GM19025 (cell line): ENCODE measurements around the gene GEMIN5.
A peak's percentile ranks its signal among the peaks of the same experiment; 100 is the strongest.
"Not testable (repeated sequence)": the region's sequence is repeated elsewhere in the genome, so short reads cannot be mapped to it uniquely, and the experiment has no call there.

Experiments
- ATAC-seq: cut with Tn5 transposase; IDR thresholded peaks from one replicate; pipeline ENCODE4 v1.9.1; 2021; ENCODE audit warnings: mild to moderate bottlenecking, low read depth, moderate library complexity; ENCODE audit not compliant: unreplicated experiment

GEMIN5 gene

GRCh38 chr5:154945695-154946301 is 7.8 kb upstream of the GEMIN5 start:
- ATAC-seq = no peak

- no peak for ATAC-seq
These were observed 6.7 kb upstream of the GEMIN5 start for GRCh38 chr5:154944716-154945115.

DNA sequence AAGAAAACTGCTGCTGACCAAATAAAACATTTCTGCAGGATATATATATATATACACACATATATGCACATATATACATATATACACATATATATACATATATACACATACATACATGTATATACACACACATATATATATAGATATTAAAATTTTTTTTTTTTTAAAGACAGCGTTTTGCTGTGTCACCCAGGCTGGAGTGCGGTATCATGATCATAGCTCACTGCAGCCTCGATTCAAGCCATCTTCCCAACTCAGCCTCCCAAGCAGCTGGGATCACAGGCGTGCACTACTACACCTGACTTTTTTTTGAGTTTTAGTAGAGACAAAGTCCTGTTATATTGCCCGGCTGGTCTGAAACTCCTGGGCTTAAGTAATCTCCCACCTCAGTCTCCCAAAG is 5.5 kb upstream of the GEMIN5 start:
- ATAC-seq = no peak

DNA sequence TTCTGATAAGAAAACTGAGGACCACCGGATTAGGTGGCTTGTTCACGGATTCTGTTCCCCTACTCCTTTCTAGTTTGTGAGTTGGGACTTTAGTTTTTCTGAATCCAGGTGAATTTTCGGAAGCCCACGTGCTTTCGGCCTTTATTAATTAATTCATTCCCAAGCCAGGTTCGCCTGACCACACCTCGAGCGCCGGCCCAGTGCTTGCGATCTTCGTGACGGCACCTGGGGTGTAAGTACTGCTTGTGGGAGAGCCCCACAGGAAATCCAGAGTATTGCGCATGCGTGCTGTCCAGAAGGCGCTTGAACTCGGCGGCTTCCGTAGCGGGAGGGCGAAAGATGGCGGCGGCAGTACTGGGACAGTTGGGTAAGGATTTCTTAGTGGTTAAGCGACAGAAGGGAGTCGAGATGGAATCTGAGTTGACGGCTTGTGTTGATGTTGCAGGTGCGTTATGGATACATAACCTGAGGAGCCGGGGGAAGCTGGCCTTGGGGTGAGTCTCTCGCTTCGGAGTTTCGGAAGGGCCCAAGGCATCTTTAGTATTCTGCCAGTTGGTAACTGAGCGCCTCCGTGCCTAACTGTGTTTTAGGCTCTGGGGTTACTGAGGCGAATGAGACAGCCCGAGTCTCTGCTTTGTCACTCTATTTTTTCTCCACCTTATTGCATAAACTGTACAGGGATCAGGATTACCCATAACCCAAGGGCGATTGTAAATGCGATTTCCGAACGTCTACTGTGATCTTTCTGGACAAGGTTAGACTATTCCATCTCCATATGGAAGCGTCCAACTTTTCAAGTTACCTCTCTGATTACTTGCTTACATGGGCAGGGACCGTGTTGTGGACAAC is 3.0 kb upstream of the GEMIN5 start, which contains the start of gene MRPL22:
Gene MRPL22, plus strand, starts transcription at position 302 of the 849 bp plus-strand sequence. Its CDS starts 38 bp downstream, at position 340.
- ATAC-seq = peak; percentile 35

GRCh38 chr5:154940375-154940771 is 2.4 kb upstream of the GEMIN5 start:
- ATAC-seq = no peak

DNA sequence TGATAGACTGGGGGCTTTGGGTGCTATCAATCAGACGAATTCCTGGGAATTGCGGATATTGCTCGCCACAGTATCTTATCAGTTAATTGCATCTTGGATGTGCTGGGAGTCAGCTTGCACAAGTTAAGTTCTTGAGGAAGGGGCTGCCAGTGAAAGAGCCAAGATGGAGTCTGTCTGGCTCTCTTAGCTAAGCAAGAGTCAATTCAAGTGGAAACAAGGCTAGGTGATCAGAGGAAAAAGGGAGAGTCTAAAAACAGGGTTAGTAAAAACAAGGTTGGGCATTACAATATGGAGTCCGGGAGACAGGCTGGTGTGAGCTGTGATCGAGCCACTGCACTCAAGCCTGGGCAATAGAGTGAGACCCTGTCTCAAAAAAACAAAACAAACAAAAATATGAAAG is 1.4 kb upstream of the GEMIN5 start:
- not testable (repeated sequence) for ATAC-seq

DNA sequence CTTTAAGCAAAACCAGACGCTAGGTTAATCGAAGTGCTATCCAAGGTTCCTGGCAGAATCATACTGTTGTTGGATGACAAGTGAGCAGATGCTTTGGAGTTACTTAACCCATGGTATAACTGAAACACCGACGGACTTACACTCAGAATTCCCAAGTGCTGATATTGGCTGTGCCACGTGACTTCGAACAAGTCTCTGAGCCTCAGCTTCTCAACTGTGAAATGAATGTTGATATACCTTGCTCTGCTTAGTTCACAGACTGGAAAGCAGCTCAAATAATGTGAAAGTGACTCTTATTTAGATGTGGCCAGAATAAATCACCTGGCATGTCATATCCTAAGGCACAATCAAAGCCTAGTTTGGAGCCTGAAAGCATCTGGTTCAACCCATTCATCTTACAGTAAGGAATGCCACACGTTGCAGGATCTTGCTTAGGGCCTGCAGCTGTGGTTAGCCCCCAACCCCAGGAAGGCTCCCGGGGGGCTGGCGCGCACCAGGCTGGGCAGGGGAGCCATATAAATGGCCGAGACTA is 759 bp downstream of the GEMIN5 start:
- no peak for ATAC-seq

DNA sequence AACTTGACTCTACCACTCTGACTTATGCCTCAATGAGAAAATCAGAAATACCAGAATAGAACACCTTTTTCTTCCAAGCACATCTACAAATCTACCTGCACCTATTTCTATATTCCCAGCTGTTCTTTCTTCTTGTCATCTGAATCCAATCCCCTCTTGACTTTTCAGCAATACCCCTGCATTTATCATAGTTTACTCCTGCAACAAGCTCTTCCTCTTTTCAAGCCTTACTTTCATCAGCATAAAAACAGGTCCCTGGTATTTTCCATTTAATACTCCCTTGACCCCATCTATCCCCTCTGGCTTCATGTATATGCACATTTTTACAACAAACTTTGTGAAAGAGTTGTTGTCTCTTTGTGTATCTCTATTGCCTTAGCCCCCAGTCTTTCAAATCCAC is 3.1 kb downstream of the GEMIN5 start:
- ATAC-seq = no peak

GRCh38 chr5:154933537-154933936 is 4.5 kb downstream of the GEMIN5 start:
- ATAC-seq = no peak

GRCh38 chr5:154923441-154924430 is 14.3 kb downstream of the GEMIN5 start:
- ATAC-seq = no peak

- no peak for ATAC-seq
These were observed 20.3 kb downstream of the GEMIN5 start for GRCh38 chr5:154917757-154918156.

DNA sequence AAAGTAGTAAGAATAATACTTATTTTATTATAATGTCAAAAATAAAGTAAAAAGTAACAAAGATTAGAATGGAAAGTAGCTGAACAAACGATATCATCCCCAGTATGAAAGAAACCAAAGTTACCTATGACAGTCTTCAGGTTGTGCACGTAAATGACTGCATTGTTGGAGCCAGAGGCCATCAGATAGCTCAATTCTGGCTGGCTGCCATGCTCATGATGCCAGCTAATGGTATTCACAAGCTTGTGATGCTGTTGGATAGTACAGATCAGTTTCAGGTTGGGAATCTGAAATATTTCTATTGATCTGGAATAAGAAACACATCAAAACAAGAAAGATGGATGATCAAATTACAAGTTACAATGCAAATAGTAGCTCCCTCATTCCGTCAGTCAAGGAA is 21.1 kb downstream of the GEMIN5 start:
- ATAC-seq = no peak

DNA sequence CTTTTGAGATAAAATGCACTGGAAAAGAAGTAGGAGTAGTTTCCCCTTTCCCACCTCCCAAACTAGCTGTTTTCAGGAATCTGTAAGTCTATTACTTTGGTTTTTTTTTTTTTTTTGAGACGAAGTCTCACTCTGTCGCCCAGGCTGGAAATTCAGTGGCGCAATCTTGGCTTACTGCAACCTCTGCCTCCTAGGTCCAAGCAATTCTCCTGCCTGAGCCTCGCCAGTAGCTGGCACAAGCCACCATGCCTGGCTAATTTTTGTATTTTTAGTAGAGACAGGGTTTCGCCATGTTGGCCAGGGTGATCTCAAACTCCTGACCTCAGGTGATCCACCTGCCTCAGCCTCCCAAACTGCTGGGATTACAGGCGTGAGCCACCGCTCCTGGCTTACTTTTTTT is 32.4 kb downstream of the GEMIN5 start:
- ATAC-seq = not testable (repeated sequence)

DNA sequence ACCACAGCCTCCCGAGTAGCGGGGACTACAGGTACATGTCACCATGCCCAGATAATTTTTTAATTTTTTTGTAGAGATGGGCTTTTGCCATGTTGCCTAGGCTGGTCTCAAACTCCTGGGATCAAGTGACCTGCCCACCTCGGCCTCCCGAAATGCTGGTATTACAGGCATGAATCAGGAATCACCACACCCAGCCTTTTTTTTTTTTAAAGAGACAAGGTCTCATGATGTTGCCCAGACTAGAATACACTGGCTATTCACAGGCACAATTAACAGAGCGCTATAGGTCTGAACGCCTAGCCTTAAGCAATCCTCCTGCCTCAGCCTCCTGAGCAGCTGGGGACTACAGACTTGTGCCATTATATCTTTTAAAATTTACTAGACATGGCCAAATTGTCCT is 36.1 kb downstream of the GEMIN5 start:
- ATAC-seq = no peak

GRCh38 chr5:154901276-154901675 is 36.7 kb downstream of the GEMIN5 start:
- ATAC-seq = no peak

DNA sequence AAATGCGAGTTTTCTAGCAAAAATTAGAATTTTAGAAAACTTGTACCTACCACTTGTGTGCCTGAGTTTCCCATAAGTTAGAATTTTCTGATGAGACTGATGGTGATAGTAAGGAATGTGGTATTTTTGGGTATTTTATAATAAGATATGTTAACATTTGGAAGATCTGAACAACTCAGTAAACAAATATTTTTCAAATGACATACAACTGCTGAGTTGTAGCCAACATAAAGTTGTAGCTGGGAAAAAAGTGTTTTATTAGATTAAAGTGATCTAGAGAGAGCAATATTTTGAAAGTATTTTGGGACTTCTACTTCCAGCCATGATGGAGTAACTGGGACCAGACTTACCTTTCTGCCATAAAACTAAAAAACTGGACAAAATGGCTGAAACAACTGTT is 37.9 kb downstream of the GEMIN5 start:
- ATAC-seq = no peak

DNA sequence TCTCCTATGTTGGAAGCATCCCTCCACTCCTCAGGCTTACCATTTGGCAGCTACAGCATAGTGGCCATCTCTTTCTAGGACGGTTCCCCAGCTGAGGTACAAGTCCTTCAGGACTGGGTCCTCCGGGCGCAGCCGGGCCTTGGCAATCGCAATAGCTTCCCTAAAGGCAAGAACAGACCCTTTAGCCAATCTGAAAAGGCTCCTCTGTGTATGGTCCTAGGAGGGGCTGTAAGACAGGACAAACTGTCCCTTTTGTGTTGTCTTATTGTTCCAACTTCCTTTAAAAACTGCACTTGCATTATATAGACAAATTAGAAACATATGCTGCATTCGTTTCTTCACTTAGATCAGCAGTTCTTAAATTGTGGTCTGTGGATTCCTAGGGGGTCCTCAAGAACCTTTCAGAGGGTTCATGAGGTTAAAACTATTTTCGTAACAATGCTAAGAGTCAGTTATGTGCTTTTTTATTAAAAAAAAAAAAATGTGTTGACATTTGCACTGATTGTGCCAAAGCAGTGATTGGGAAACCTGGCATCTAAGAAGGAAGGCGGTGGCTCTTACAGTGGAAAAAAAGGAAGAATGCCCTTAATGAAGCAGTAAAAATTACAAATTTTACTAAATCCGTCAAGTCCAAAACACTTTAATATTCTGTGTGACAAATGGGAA is 38.7 kb downstream of the GEMIN5 start:
- ATAC-seq = no peak

DNA sequence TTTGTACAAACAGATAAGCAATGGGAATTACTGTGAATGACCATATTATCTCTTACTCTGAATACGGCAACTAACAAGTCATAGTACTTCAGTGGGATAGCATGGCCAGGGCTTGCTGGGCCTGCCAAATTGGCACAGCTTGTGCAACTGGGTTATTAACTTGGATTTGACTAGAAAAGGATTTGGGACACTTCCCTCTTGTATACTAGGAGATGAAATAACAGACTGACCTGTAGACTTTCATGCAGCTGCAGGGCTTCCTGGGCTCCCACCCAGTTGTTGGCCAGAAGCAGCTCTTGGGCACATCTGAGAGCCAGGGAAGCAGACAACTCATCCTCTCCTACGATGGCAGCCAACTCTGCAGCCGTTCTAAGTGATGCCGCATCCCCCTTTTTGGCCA is 39.8 kb downstream of the GEMIN5 start:
- no peak for ATAC-seq

GRCh38 chr5:154896562-154897165 is 41.3 kb downstream of the GEMIN5 start:
- ATAC-seq = no peak
